Nephron (organoid): Measurements from ENCODE around the gene SLC15A4.
A peak's percentile ranks its signal among the peaks of the same experiment; 100 is the strongest.

ENCODE experiments used
- H3K27ac Mint-ChIP-seq, 3 experiments: 2 replicates each; pipeline ENCODE4 v1.8.0; 2020; ENCODE audit warnings: mixed read lengths in 3 of 3, mild to moderate bottlenecking in 2 of 3, moderate library complexity in 1 of 3
- H3K27me3 Mint-ChIP-seq: 2 replicates; pipeline ENCODE4 v1.8.0; 2021; ENCODE audit warnings: low read depth, mild to moderate bottlenecking, moderate library complexity, mixed read lengths
- H3K36me3 Mint-ChIP-seq: 2 replicates; pipeline ENCODE4 v1.8.0; 2020; ENCODE audit warnings: low read depth, mixed read lengths
- H3K4me1 Mint-ChIP-seq: 2 replicates; pipeline ENCODE4 v1.8.0; 2020; ENCODE audit warnings: mixed read lengths
- H3K4me3 Mint-ChIP-seq, 3 experiments: 2 replicates each; pipeline ENCODE4 v1.8.0; 2020; ENCODE audit warnings: mild to moderate bottlenecking in 3 of 3, mixed read lengths in 3 of 3, moderate library complexity in 2 of 3
- H3K9me3 Mint-ChIP-seq: 2 replicates; pipeline ENCODE4 v1.8.0; 2020; ENCODE audit warnings: mixed read lengths
- TF ChIP-seq, protein P1 (sequence below), 3 experiments: fragments of 200-600 bp; sonication (generic); IDR thresholded peaks; one replicate each; pipeline ENCODE4 v1.5.0; 2021; ENCODE audit warnings: antibody characterized with exemption in 3 of 3; ENCODE audit not compliant: unreplicated experiment in 3 of 3

SLC15A4 gene

DNA sequence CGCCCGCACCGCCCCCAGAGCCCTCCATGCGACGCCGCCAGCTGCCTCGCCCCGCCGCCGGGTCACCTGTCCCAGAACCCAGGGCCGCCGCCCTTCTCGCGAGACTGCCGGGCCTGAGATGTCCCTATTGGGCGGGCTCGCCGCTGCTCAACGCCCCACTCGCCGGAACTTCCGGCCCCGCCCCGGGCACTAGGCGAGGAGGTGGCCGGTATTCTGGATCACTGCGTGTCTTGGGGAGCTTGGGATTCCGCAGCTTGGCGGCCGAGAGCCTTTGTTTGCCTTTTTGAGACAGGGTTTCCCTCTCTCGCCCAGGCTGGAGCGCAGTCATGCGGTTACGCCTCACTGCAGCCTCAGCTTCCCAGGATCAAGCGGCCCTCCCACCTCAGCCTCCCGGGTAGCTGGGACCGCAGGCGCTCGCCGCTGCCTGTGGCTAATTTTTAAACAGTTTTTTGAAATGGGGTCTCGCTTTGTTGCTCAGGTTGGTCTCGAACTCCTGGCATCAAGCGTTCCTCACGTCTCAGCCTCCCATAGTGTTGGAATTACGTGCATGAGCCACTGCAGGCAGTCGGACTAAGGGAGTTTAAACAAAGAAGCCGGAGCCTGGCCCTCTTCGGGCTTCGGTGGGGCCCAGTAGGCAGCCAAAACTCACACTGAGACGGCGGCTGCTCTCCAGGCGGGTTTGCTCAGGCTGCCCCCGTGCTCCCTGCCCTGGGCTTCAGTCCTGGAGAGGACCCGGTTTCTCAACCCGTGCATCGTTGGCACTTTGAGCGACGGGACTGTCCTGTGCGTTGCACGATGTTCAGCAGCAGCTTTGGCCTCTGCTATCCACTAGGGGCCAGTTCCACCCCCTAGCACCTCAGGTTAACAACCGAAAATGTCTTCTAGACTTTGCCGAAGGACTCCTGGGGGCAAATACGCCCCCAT is at the start of gene SLC15A4:
Gene SLC15A4, minus strand, starts transcription at position 43 of the 924 bp plus-strand sequence. Its CDS starts 15 bp downstream, at position 28.
- Mint-ChIP-seq H3K4me3 (peak within 1 kb of the TSS; percentile 89 to 94 (median 92)), H3K4me1 (peaks cover 46% of the 10 kb centered on the region), H3K27ac (peak within 1 kb of the TSS; percentile 90 to 96 (median 93)), H3K36me3 (peaks cover 25% of the 10 kb centered on the region), H3K27me3 (no peaks in the 10 kb centered on the region), H3K9me3 (no peaks in the 10 kb centered on the region)
- TF ChIP-seq, protein P1, sequence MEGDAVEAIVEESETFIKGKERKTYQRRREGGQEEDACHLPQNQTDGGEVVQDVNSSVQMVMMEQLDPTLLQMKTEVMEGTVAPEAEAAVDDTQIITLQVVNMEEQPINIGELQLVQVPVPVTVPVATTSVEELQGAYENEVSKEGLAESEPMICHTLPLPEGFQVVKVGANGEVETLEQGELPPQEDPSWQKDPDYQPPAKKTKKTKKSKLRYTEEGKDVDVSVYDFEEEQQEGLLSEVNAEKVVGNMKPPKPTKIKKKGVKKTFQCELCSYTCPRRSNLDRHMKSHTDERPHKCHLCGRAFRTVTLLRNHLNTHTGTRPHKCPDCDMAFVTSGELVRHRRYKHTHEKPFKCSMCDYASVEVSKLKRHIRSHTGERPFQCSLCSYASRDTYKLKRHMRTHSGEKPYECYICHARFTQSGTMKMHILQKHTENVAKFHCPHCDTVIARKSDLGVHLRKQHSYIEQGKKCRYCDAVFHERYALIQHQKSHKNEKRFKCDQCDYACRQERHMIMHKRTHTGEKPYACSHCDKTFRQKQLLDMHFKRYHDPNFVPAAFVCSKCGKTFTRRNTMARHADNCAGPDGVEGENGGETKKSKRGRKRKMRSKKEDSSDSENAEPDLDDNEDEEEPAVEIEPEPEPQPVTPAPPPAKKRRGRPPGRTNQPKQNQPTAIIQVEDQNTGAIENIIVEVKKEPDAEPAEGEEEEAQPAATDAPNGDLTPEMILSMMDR (IDR thresholded peaks at IDR 0.05; ENCODE audit: unreplicated experiment in 3 of 3): peak in 1 of 3 experiments; percentile 7

DNA sequence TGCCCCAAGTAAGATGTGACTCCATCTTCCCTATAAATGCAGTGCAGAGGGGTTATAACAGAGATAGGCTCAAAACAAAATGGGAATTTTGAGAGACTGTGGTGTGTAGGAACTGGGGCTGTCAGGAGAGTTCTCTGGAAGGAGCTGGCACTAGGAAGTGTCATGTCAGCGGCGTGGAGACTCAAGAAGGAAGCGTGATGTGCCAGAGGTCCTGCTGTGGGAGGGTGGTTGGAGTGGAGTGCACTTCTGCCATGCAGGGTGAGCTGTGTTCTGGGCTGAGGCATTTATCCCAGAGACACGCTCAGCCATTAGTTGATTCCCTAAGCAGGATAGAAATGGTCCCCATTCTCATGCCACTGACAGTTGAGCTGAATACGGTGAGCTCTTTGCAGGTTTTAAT is 48.5 kb upstream of the SLC15A4 start:
- H3K27me3 Mint-ChIP-seq: no peaks in the 10 kb centered on the region
- H3K4me1 Mint-ChIP-seq: no peaks in the 10 kb centered on the region
- H3K27ac Mint-ChIP-seq: no peak overlapping the region
- no peak overlapping the region for H3K4me3 Mint-ChIP-seq
- H3K36me3 Mint-ChIP-seq: peaks cover 18% of the 10 kb centered on the region
- TF ChIP-seq, protein P1 (IDR thresholded peaks at IDR 0.05; ENCODE audit: unreplicated experiment in 3 of 3): no peak
- H3K9me3 Mint-ChIP-seq: peaks cover 24% of the 10 kb centered on the region

DNA sequence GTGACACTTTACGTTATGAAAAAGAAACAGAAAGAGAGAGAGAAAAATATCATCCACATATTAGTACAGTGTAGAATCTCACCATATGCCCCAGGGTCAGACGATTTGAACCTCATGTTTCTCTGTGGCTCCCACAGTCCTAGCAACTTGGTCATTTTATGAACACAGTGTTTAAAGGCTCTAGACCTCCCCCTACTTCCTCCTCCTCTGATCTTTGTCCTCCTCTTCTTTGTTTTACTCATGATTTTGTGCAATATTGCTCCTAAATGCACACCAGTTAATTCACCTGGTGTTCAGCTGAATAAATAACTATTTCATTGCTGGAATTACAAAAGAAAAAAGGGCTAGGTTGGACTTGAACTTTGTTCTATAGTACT is 47.7 kb upstream of the SLC15A4 start:
- Mint-ChIP-seq H3K4me3 (no peak overlapping the region), H3K9me3 (peaks cover 16% of the 10 kb centered on the region), H3K36me3 (peaks cover 10% of the 10 kb centered on the region), H3K4me1 (no peaks in the 10 kb centered on the region), H3K27me3 (no peaks in the 10 kb centered on the region), H3K27ac (no peak overlapping the region)
- TF ChIP-seq, protein P1 (IDR thresholded peaks at IDR 0.05; ENCODE audit: unreplicated experiment in 3 of 3): no peak

DNA sequence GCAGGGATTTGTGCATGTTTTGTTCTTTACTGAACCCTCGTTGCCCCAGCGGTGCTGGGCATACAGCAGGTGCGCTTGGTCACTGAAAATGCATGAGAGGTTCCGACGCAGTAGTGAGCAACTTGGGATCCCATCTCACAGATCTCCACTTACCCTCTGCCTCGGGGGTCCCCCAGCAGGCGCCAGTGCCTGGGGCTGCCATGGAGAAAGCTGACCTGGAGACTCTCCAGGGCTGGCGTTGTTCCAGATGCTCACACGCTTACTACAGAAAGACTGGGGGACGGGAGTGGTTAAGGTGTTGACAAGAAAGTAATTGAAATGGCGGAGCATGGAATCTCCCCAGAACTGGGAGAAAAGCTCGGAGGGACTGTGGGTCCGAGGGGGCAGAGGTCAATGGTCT is 43.7 kb upstream of the SLC15A4 start:
- no peak overlapping the region for H3K4me3 Mint-ChIP-seq
- no peak overlapping the region for H3K27ac Mint-ChIP-seq
- H3K36me3 Mint-ChIP-seq: no peaks in the 10 kb centered on the region
- H3K27me3 Mint-ChIP-seq: peaks cover 4% of the 10 kb centered on the region
- no peaks in the 10 kb centered on the region for H3K4me1 Mint-ChIP-seq
- peaks cover 3% of the 10 kb centered on the region for H3K9me3 Mint-ChIP-seq
- TF ChIP-seq, protein P1 (IDR thresholded peaks at IDR 0.05; ENCODE audit: unreplicated experiment in 3 of 3): no peak

DNA sequence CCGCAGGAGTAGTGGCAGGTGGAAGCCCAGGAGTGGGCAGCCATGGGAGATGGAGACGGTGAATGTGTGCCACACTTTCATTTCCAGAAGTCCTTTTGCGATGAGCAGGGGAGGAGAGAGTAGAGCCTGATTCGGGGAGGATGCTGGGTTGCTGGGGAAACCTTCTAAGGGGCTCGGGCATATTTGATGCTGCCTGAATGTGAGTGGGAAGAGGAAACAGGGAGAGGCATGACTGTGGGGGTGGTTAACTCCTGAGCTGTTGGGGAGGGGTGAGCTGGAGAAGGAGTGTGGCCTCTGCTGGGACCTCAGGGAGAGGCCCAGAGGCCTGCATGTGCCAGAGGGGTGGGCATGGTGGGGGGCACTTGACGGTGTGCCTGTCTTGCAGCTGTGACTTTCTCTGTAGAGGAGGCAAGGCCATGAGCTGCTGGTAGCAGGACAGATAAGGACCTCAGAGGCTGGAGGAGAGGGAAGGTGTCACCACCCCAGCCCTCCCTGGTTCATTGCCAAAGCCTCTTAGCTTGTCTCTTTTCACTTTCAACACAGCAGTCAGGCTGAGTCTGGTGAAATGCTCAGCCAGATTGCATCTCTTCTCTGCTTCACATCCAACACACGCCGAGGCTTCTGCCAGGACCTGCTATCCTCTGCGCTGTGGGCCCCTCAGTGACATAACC is 40.9 kb upstream of the SLC15A4 start:
- Mint-ChIP-seq H3K27ac (no peak overlapping the region), H3K27me3 (peaks cover 4% of the 10 kb centered on the region), H3K4me3 (no peak overlapping the region), H3K9me3 (no peaks in the 10 kb centered on the region), H3K4me1 (no peaks in the 10 kb centered on the region), H3K36me3 (no peaks in the 10 kb centered on the region)
- TF ChIP-seq, protein P1 (IDR thresholded peaks at IDR 0.05; ENCODE audit: unreplicated experiment in 3 of 3): no peak
